HepG2 (cell line): ENCODE measurements around the gene UBXN6. TPM values are rescaled to one million over a fixed set of nuclear protein-coding genes. Genes with fewer than 3 reads are reported as not detected.

Source experiments
- ATAC-seq: fragments of 200-7000 bp; cut with Tn5 transposase; 3 replicates; pipeline ENCODE4 v1.9.1; 2020; ENCODE audit warnings: mild to moderate bottlenecking, moderate library complexity
- BruUV-seq: library from RNA; stranded (reverse); fragments of 400-500 nt; replicated peaks from 2 replicates; lab custom pipeline; 2021; lab: Mats Ljungman, UMichigan
- CTCF ChIA-PET: fragments of 300-600 bp; formaldehyde crosslinking; extraction: SDS; loops from one replicate; lab custom pipeline; 2021; ENCODE audit warnings: low total read pairs, inconsistent platforms, low intra/inter-chr PET ratio; lab: Yijun Ruan, JAX
- POLR2A ChIA-PET: fragments of 350-600 bp; sonication (Branson Sonifier 250); formaldehyde crosslinking; loops from one replicate; lab custom pipeline; 2020; ENCODE audit warnings: antibody characterized with exemption, inconsistent platforms; lab: Yijun Ruan, JAX
- DNase-seq: peaks from one replicate; pipeline ENCODE4 v3.0.0-alpha.2; 2015; ENCODE audit warnings: low spot score
- FAIRE-seq: peaks from 3 replicates; lab custom pipeline; 2011; peaks lifted over from hg19 to GRCh38; lab: Jason Lieb, UNC
- H2AFZ ChIP-seq: one replicate; pipeline ENCODE4 v1.6.1; 2011; ENCODE audit warnings: low read length, inconsistent platforms
- H3K27ac ChIP-seq: fragments of 300-600 bp; 3 replicates; pipeline ENCODE4 v1.8.0; 2011; ENCODE audit warnings: mixed run types, mild to moderate bottlenecking, mixed read lengths, low read length, inconsistent platforms; ENCODE audit not compliant: insufficient read depth; ENCODE audit errors: extremely low read length
- H3K27me3 ChIP-seq, 2 experiments: fragments of 200-600 bp in 1 of 2; 2 replicates in 1 of 2; 3 replicates in 1 of 2; pipeline versions ENCODE4 v1.6.0 to v1.8.0; 2011; ENCODE audit warnings: low read length in 2 of 2, mild to moderate bottlenecking in 2 of 2, moderate library complexity in 2 of 2, inconsistent platforms in 1 of 2; ENCODE audit not compliant: insufficient read depth in 2 of 2, control insufficient read depth in 1 of 2
- H3K36me3 ChIP-seq, 2 experiments: fragments of 200-600 bp in 1 of 2; replicated peaks in 1 of 2; 2 replicates in 1 of 2; 3 replicates in 1 of 2; pipeline versions ENCODE4 v1.5.1 to v1.8.0; 2011; ENCODE audit warnings: low read length in 2 of 2, inconsistent platforms in 1 of 2; ENCODE audit not compliant: insufficient read depth in 2 of 2, control insufficient read depth in 1 of 2
- H3K4me1 ChIP-seq: 2 replicates; pipeline ENCODE4 v1.5.1; 2012; ENCODE audit warnings: low read length, inconsistent platforms; ENCODE audit not compliant: insufficient read depth
- H3K4me2 ChIP-seq: 2 replicates; pipeline ENCODE4 v1.6.0; 2011; ENCODE audit warnings: low read depth, low read length, inconsistent platforms
- H3K4me3 ChIP-seq, 3 experiments: fragments of 200-600 bp in 1 of 3; sonication (generic), shearing (Covaris generic) in 1 of 3; replicated peaks in 1 of 3; 2 replicates each; pipeline ENCODE4 v1.5.1; 2011 to 2016; ENCODE audit warnings: low read length in 3 of 3, inconsistent platforms in 2 of 3, low read depth in 2 of 3, mild to moderate bottlenecking in 2 of 3, control low read depth in 1 of 3, mixed read lengths in 1 of 3; ENCODE audit not compliant: insufficient read depth in 1 of 3
- H3K79me2 ChIP-seq: one replicate; pipeline ENCODE4 v1.6.1; 2011; ENCODE audit warnings: low read length, inconsistent platforms; ENCODE audit not compliant: insufficient read depth
- H3K9ac ChIP-seq: 2 replicates; pipeline ENCODE4 v1.6.0; 2011; ENCODE audit warnings: mild to moderate bottlenecking, low read depth, low read length, inconsistent platforms; ENCODE audit not compliant: insufficient read depth
- H3K9me3 ChIP-seq: 2 replicates; pipeline ENCODE4 v1.5.1; 2012; ENCODE audit warnings: mild to moderate bottlenecking, low read length
- H4K20me1 ChIP-seq: 2 replicates; pipeline ENCODE4 v1.6.0; 2011; ENCODE audit warnings: inconsistent platforms, mild to moderate bottlenecking, low read length, moderate library complexity; ENCODE audit not compliant: insufficient read depth
- AGO2 ChIP-seq: fragments of 200-400 bp; formaldehyde crosslinking; optimal IDR thresholded peaks from 2 replicates; pipeline ENCODE3; 2017; ENCODE audit warnings: mild to moderate bottlenecking, low read depth, low read length, moderate library complexity
- RNF219 ChIP-seq: sonication (generic); formaldehyde crosslinking; IDR thresholded peaks from 2 replicates; pipeline ENCODE4 v1.5.0; 2020; ENCODE audit warnings: mild to moderate bottlenecking, missing genetic modification reagents
- ZNF501 ChIP-seq: sonication (generic); formaldehyde crosslinking; IDR thresholded peaks from 2 replicates; pipeline ENCODE4 v1.5.1; 2020; ENCODE audit warnings: mild to moderate bottlenecking, moderate library complexity, missing genetic modification reagents
- WGBS: methylation state at CpG from one replicate; pipeline ENCODE4 v1.1.6; 2017; ENCODE audit warnings: low lambda C conversion rate; 5-methylcytosine and 5-hydroxymethylcytosine counted together
- in situ Hi-C: cut with HindIII; loops from 2 replicates; pipeline ENCODE4 v1.10.0; 2017; ENCODE audit warnings: low pct_unique_long_range_greater_than_20kb; ENCODE audit not compliant: extremely low pct_ligation_motif_present
- intact Hi-C: fragments of 100-400 bp; cut with micrococcal nuclease; formaldehyde crosslinking; loops from one replicate; pipeline ENCODE4 v1.10.0; 2022; ENCODE audit not compliant: unreplicated experiment
- polyA plus RNA-seq, 8 experiments: library from polyadenylated mRNA; depleted of rRNA in 3 of 8; stranded (reverse) in 7 of 8; unstranded in 1 of 8; fragments of >200 nt; fragmentation: Illumina TruSeq in 4 of 8; extraction: Trizol in 4 of 8; gene quantifications; 2 replicates each; pipeline versions ENCODE4 v1.2.1 to v1.2.3, GENCODE V29; 2011 to 2016; ENCODE audit warnings: low read depth in 4 of 8, missing spikeins in 1 of 8, mixed read lengths in 1 of 8; ENCODE audit not compliant: insufficient read depth in 1 of 8
- total RNA-seq, 5 experiments: library from RNA; depleted of rRNA; stranded (reverse); fragments of >200 nt; fragmentation: Illumina TruSeq; extraction: Trizol; gene quantifications; 2 replicates each; pipeline ENCODE4 v1.2.3, GENCODE V29; 2016; ENCODE audit warnings: low read depth in 1 of 5

The UBXN6 gene
- total and polyA plus RNA-seq, 2 of the 13 experiments (the other 11 are each of a cell fraction or from before 2014, with no cell fraction given) = 34.9 to 35.5 TPM

- ATAC-seq = no peak
- CTCF ChIA-PET = no interaction called here
- no TSS peak for BruUV-seq
Observed at GRCh38 chr19:4447327-4448146, 10.1 kb downstream of the UBXN6 start.

More at GRCh38 chr19:4447327-4448146, 10.1 kb downstream of the UBXN6 start:
- Histone ChIP-seq H2AFZ (no peak overlapping the region), H3K27ac (no peak overlapping the region), H3K79me2 (no peaks in the 10 kb centered on the region), H3K9ac (no peak overlapping the region), H3K4me3 (no peak overlapping the region), H4K20me1 (no peaks in the 10 kb centered on the region), H3K4me2 (no peak overlapping the region), H3K4me1 (peaks cover 10% of the 10 kb centered on the region; the same call in 1 of the 2 replicates), H3K36me3 (peaks cover 17 to 48% of the 10 kb centered on the region in 2 experiments; a peak in 4 of 5 replicates), H3K9me3 (no peaks in the 10 kb centered on the region), H3K27me3 (no peaks in the 10 kb centered on the region)
- 98% methylated on average over 17 of the region's 28 CpGs for WGBS
- in situ Hi-C loops (no loop called here), intact Hi-C loops (no loop called here)
- POLR2A ChIA-PET = interaction anchor here (1.0 kb wide), 1 partner anchor 24 kb away, joined by 3 read pairs; no protein-coding TSS in a partner anchor
- TF ChIP-seq AGO2 (peak; percentile 80), RNF219 (CRISPR knock-in tag) (no peak), ZNF501 (no peak)
- FAIRE-seq (no peak), DNase-seq (no peak)
